Amygdala (tissue), 56 donors: ENCODE measurements around the gene DNER.
A peak's percentile ranks its signal among the peaks of the same experiment; 100 is the strongest.

ENCODE experiments used
- DNase-seq, 56 donors: peaks; one replicate each; lab custom pipeline; 2025; lab: John Stamatoyannopoulos, UW

Gene DNER

GRCh38 chr2:229675569-229675968 lies 38.8 kb downstream of the DNER start:
- DNase-seq = peak in 2 of 56 donors; percentile 3 to 7

- no peak for DNase-seq
Observed at GRCh38 chr2:229674830-229675530, 39.4 kb downstream of the DNER start.

- DNase-seq = peak in 1 of 56 donors; percentile 13
Observed at GRCh38 chr2:229673676-229674075, 40.7 kb downstream of the DNER start.

- DNase-seq = no peak
Observed at GRCh38 chr2:229672021-229672420, 42.3 kb downstream of the DNER start.

- peak in 2 of 56 donors; percentile 5 to 16 for DNase-seq
Observed at GRCh38 chr2:229669841-229670240, 44.5 kb downstream of the DNER start.

- DNase-seq = no peak
Observed at GRCh38 chr2:229666811-229667210, 47.5 kb downstream of the DNER start.

GRCh38 chr2:229665158-229665557 lies 49.2 kb downstream of the DNER start:
- peak in 14 of 56 donors; percentile 5 to 55 (median 23) for DNase-seq

GRCh38 chr2:229661478-229661877 lies 52.9 kb downstream of the DNER start:
- DNase-seq = no peak

GRCh38 chr2:229660951-229661350 lies 53.4 kb downstream of the DNER start:
- no peak for DNase-seq

GRCh38 chr2:229660391-229660790 lies 54.0 kb downstream of the DNER start:
- no peak for DNase-seq

- no peak for DNase-seq
Observed at GRCh38 chr2:229658004-229658403, 56.4 kb downstream of the DNER start.

GRCh38 chr2:229654437-229654836 lies 59.9 kb downstream of the DNER start:
- DNase-seq = no peak

- DNase-seq = no peak
Observed at GRCh38 chr2:229653531-229653930, 60.8 kb downstream of the DNER start.

GRCh38 chr2:229652796-229653195 lies 61.6 kb downstream of the DNER start:
- peak in 1 of 56 donors; percentile 5 for DNase-seq

GRCh38 chr2:229650901-229651300 lies 63.5 kb downstream of the DNER start:
- DNase-seq = peak in 11 of 56 donors; percentile 5 to 48 (median 28)

GRCh38 chr2:229650059-229650458 lies 64.3 kb downstream of the DNER start:
- no peak for DNase-seq

GRCh38 chr2:229646186-229646723 lies 68.1 kb downstream of the DNER start:
- no peak for DNase-seq

- DNase-seq = no peak
Observed at GRCh38 chr2:229642371-229642770, 72.0 kb downstream of the DNER start.

- no peak for DNase-seq
Observed at GRCh38 chr2:229641676-229642075, 72.7 kb downstream of the DNER start.

- no peak for DNase-seq
Observed at GRCh38 chr2:229640636-229641035, 73.7 kb downstream of the DNER start.

GRCh38 chr2:229636571-229636970 lies 77.8 kb downstream of the DNER start:
- no peak for DNase-seq

GRCh38 chr2:229635371-229635680 lies 79.0 kb downstream of the DNER start:
- no peak for DNase-seq
